Erythroblast (primary cell): ENCODE measurements around the gene ANKZF1.

Source experiments
- GATA1 ChIP-seq: IDR thresholded peaks from 2 replicates; pipeline ENCODE4 v1.6.1; 2011; ENCODE audit warnings: low read depth, mild to moderate bottlenecking, control low read depth, low read length, moderate library complexity
- POLR2A ChIP-seq: IDR thresholded peaks from 2 replicates; pipeline ENCODE4 v1.6.1; 2011; ENCODE audit warnings: mild to moderate bottlenecking, low read length

- no peak for TF ChIP-seq POLR2A
- TF ChIP-seq GATA1 = no peak
These were observed 20.1 kb upstream of the ANKZF1 start for GRCh38 chr2:219209236-219210195.
